H1 (cell line): ENCODE data around the gene NFKBIL1. TPM values are rescaled to one million over a fixed set of nuclear protein-coding genes. Genes with fewer than 3 reads are reported as not detected.

Experiments used
- CTCF ChIA-PET: fragments of 300-600 bp; sonication (Branson Sonifier 250); formaldehyde crosslinking; loops from one replicate; lab custom pipeline; 2021; ENCODE audit not compliant: partially characterized antibody; lab: Charles Lee
- POLR2A ChIA-PET: fragments of 300-600 bp; sonication (Branson Sonifier 250); formaldehyde crosslinking; loops from one replicate; lab custom pipeline; 2021; ENCODE audit warnings: inconsistent platforms; ENCODE audit not compliant: partially characterized antibody; lab: Charles Lee
- DNase-seq, 2 experiments: peaks; one replicate each; pipeline versions ENCODE4 v3.0.0 to v3.0.0-alpha.2; 2010 to 2022; ENCODE audit warnings: low spot score in 2 of 2, low read depth in 1 of 2, mixed read lengths in 1 of 2
- FAIRE-seq: peaks from 2 replicates; lab custom pipeline; 2011; peaks lifted over from hg19 to GRCh38; lab: Jason Lieb, UNC
- H2AFZ ChIP-seq: 2 replicates; pipeline ENCODE4 v1.8.1; 2012; ENCODE audit warnings: low read length, inconsistent platforms
- H2AK5ac ChIP-seq: 2 replicates; pipeline ENCODE4 v1.6.1; 2013; ENCODE audit warnings: low read depth, low read length
- H2BK120ac ChIP-seq: replicated peaks from 2 replicates; pipeline ENCODE3; 2013; ENCODE audit warnings: low read depth, low read length, inconsistent platforms
- H2BK12ac ChIP-seq: 2 replicates; pipeline ENCODE4 v1.6.1; 2013; ENCODE audit warnings: low read depth, low read length
- H2BK15ac ChIP-seq: 2 replicates; pipeline ENCODE4 v1.6.1; 2013; ENCODE audit warnings: low read length
- H2BK20ac ChIP-seq: 2 replicates; pipeline ENCODE4 v1.6.1; 2013; ENCODE audit warnings: low read length
- H2BK5ac ChIP-seq: 2 replicates; pipeline ENCODE4 v1.6.1; 2013; ENCODE audit warnings: low read depth, low read length
- H3K14ac ChIP-seq: 2 replicates; pipeline ENCODE4 v1.6.1; 2013; ENCODE audit warnings: inconsistent platforms; ENCODE audit not compliant: insufficient read length
- H3K18ac ChIP-seq: 2 replicates; pipeline ENCODE4 v1.6.1; 2013; ENCODE audit warnings: low read length; ENCODE audit errors: extremely low read depth
- H3K23ac ChIP-seq: 2 replicates; pipeline ENCODE4 v1.6.1; 2013; ENCODE audit warnings: inconsistent platforms; ENCODE audit not compliant: insufficient read length
- H3K23me2 ChIP-seq: 2 replicates; pipeline ENCODE4 v1.6.1; 2013; ENCODE audit warnings: low read depth, low read length
- H3K27ac ChIP-seq: 2 replicates; pipeline ENCODE4 v1.6.1; 2011; ENCODE audit warnings: low read depth, low read length, inconsistent platforms
- H3K27me3 ChIP-seq, 4 experiments: replicated peaks in 1 of 4; 1 replicate in 1 of 4; 2 replicates in 3 of 4; pipeline versions ENCODE4 v1.6.1 to v1.8.1; 2011 to 2013; ENCODE audit warnings: low read length in 3 of 4, mild to moderate bottlenecking in 3 of 4, inconsistent platforms in 2 of 4, mixed read lengths in 2 of 4, moderate library complexity in 1 of 4; ENCODE audit not compliant: control insufficient read depth in 3 of 4, insufficient read depth in 3 of 4; ENCODE audit errors: extremely low read depth in 1 of 4
- H3K36me3 ChIP-seq, 4 experiments: 2 replicates each; pipeline versions ENCODE4 v1.6.1 to v1.8.1; 2011 to 2013; ENCODE audit warnings: mild to moderate bottlenecking in 4 of 4, low read length in 3 of 4, moderate library complexity in 2 of 4, control low read depth in 1 of 4, inconsistent platforms in 1 of 4; ENCODE audit not compliant: insufficient read depth in 4 of 4, control insufficient read depth in 2 of 4
- H3K4ac ChIP-seq: replicated peaks from 2 replicates; pipeline ENCODE3; 2013; ENCODE audit warnings: low read length, low read depth, mixed read lengths, inconsistent platforms; ENCODE audit not compliant: insufficient read length
- H3K4me1 ChIP-seq, 4 experiments: replicated peaks in 1 of 4; 1 replicate in 1 of 4; 2 replicates in 3 of 4; pipeline versions ENCODE4 v1.6.1 to v1.8.1; 2011 to 2013; ENCODE audit warnings: low read length in 3 of 4, inconsistent platforms in 2 of 4, mixed read lengths in 1 of 4; ENCODE audit not compliant: insufficient read depth in 4 of 4, control insufficient read depth in 3 of 4
- H3K4me2 ChIP-seq, 2 experiments: 2 replicates each; pipeline versions ENCODE4 v1.6.1 to v1.8.1; 2011 to 2013; ENCODE audit warnings: low read depth in 2 of 2, low read length in 2 of 2, control low read depth in 1 of 2, inconsistent platforms in 1 of 2, mild to moderate bottlenecking in 1 of 2; ENCODE audit not compliant: insufficient read depth in 1 of 2
- H3K4me3 ChIP-seq, 4 experiments: fragments of 200-600, 300-600 bp in 1 of 4; sonication (generic), shearing (Covaris generic), sonication (Bioruptor Twin) in 1 of 4; 2 replicates each; pipeline versions ENCODE4 v1.5.1 to v1.8.1; 2011 to 2016; ENCODE audit warnings: low read length in 4 of 4, low read depth in 3 of 4, control low read depth in 2 of 4, inconsistent platforms in 2 of 4, mild to moderate bottlenecking in 2 of 4, mixed read lengths in 1 of 4, moderate library complexity in 1 of 4; ENCODE audit not compliant: insufficient read depth in 2 of 4; ENCODE audit errors: extremely low read depth in 1 of 4
- H3K56ac ChIP-seq: replicated peaks from 2 replicates; pipeline ENCODE3; 2013; ENCODE audit warnings: low read depth, mild to moderate bottlenecking, mixed read lengths, low read length, inconsistent platforms; ENCODE audit not compliant: insufficient read length
- H3K79me1 ChIP-seq: 2 replicates; pipeline ENCODE4 v1.6.1; 2013; ENCODE audit warnings: low read depth, low read length, control low read depth
- H3K79me2 ChIP-seq, 2 experiments: 2 replicates each; pipeline versions ENCODE4 v1.6.1 to v1.8.1; 2012 to 2013; ENCODE audit warnings: low read length in 2 of 2, mild to moderate bottlenecking in 2 of 2, inconsistent platforms in 1 of 2; ENCODE audit not compliant: insufficient read depth in 2 of 2, control insufficient read depth in 1 of 2
- H3K9ac ChIP-seq, 4 experiments: replicated peaks in 1 of 4; 1 replicate in 1 of 4; 2 replicates in 3 of 4; pipeline versions ENCODE4 v1.6.1 to v1.8.1; 2011 to 2013; ENCODE audit warnings: low read depth in 3 of 4, low read length in 3 of 4, control low read depth in 2 of 4, mild to moderate bottlenecking in 2 of 4, moderate library complexity in 2 of 4, inconsistent platforms in 1 of 4; ENCODE audit errors: extremely low read depth in 1 of 4
- H3K9me3 ChIP-seq, 2 experiments: 2 replicates each; pipeline versions ENCODE4 v1.6.1 to v1.8.1; 2012 to 2013; ENCODE audit warnings: mild to moderate bottlenecking in 2 of 2, moderate library complexity in 2 of 2, control low read depth in 1 of 2, inconsistent platforms in 1 of 2, low read depth in 1 of 2, low read length in 1 of 2, mixed read lengths in 1 of 2; ENCODE audit not compliant: insufficient read depth in 2 of 2
- H4K20me1 ChIP-seq, 2 experiments: replicated peaks in 1 of 2; 2 replicates each; pipeline versions ENCODE3 to v1.8.1; 2011 to 2013; ENCODE audit warnings: inconsistent platforms in 2 of 2, low read length in 2 of 2, mild to moderate bottlenecking in 1 of 2; ENCODE audit not compliant: insufficient read depth in 2 of 2, control insufficient read depth in 1 of 2
- H4K5ac ChIP-seq: 2 replicates; pipeline ENCODE4 v1.6.1; 2013; ENCODE audit warnings: low read length, low read depth, mixed read lengths, inconsistent platforms; ENCODE audit not compliant: insufficient read length
- H4K8ac ChIP-seq: 2 replicates; pipeline ENCODE4 v1.8.0; 2013; ENCODE audit warnings: mild to moderate bottlenecking, moderate library complexity, low read length, inconsistent platforms; ENCODE audit not compliant: insufficient read depth; ENCODE audit errors: extremely low read depth
- H4K91ac ChIP-seq: replicated peaks from 2 replicates; pipeline ENCODE3; 2013; ENCODE audit warnings: low read length, mixed read lengths, inconsistent platforms; ENCODE audit not compliant: insufficient read length
- CEBPB ChIP-seq: IDR thresholded peaks from 2 replicates; pipeline ENCODE4 v1.6.1; 2012; ENCODE audit warnings: low read depth, low read length
- SP2 ChIP-seq: IDR thresholded peaks from 2 replicates; pipeline ENCODE4 v1.6.1; 2012; ENCODE audit warnings: mild to moderate bottlenecking, low read length, inconsistent platforms
- SUZ12 ChIP-seq: fragments of 200-600 bp; sonication (generic); IDR thresholded peaks from 2 replicates; pipeline ENCODE4 v1.6.1; 2012; ENCODE audit warnings: mild to moderate bottlenecking, inconsistent platforms, low read length, moderate library complexity, mixed read lengths
- WGBS, 2 experiments: shearing (Covaris generic) in 1 of 2; methylation state at CpG; one replicate each; pipeline versions ENCODE4 v1.1.6 to v1.1.7; 2013 to 2015; ENCODE audit warnings: low lambda C conversion rate in 2 of 2, mixed read lengths in 2 of 2, inconsistent platforms in 1 of 2, low coverage in 1 of 2, missing lambda C conversion rate in 1 of 2; ENCODE audit not compliant: insufficient replicate concordance in 2 of 2, insufficient coverage in 1 of 2, insufficient read length in 1 of 2; ENCODE audit errors: extremely low coverage in 1 of 2, missing lambda C conversion rate in 1 of 2; 5-methylcytosine and 5-hydroxymethylcytosine counted together
- polyA plus RNA-seq, 7 experiments: library from polyadenylated mRNA; depleted of rRNA in 3 of 7; stranded (reverse) in 5 of 7; unstranded in 2 of 7; fragments of >200 nt in 5 of 7; fragments of 200-250 nt in 2 of 7; gene quantifications; 1 replicate in 5 of 7; 2 replicates in 1 of 7; 4 replicates in 1 of 7; pipeline versions ENCODE4 v1.2.1 to v1.2.3, GENCODE V29; 2011 to 2013; ENCODE audit warnings: missing spikeins in 2 of 7, mixed read lengths in 2 of 7
- total RNA-seq: library from RNA; stranded (reverse); fragmentation: NEBNext Ultra II Directional; extraction: Animal tissue kit (Norgen Biotek cat#: 25700); gene quantifications from 2 replicates; pipeline ENCODE4 v1.2.1, GENCODE V29; 2021

The NFKBIL1 gene
- total and polyA plus RNA-seq, 2 of the 8 experiments (the other 6 are each of a cell fraction or from before 2014, with no cell fraction given): 7.5 to 11.2 TPM

GRCh38 chr6:31580438-31580740 is 33.0 kb downstream of the NFKBIL1 start:
- Histone ChIP-seq H3K4me2 (peak overlapping the region; percentile 62 to 84), H2AK5ac (no peak overlapping the region), H3K23ac (no peak overlapping the region), H4K5ac (no peak overlapping the region), H3K79me1 (no peaks in the 10 kb centered on the region), H3K18ac (peak overlapping the region; percentile 93), H3K9me3 (no peaks in the 10 kb centered on the region), H3K4me1 (peaks cover 0 to 6% (median 6%) of the 10 kb centered on the region in 4 experiments; a peak in 6 of 7 replicates), H2BK120ac (no peak overlapping the region), H3K4me3 (peak overlapping the region; percentile 54 to 89 (median 80)), H3K4ac (no peak overlapping the region), H4K20me1 (no peaks in the 10 kb centered on the region), H2BK15ac (peak overlapping the region; percentile 31; the same call in 1 of the 2 replicates), H2AFZ (peak overlapping the region; percentile 94; the same call in 1 of the 2 replicates), H3K23me2 (peaks cover 9% of the 10 kb centered on the region; the same call in 1 of the 2 replicates), H3K14ac (no peak overlapping the region), H4K8ac (peak overlapping the region; percentile 58; the same call in 1 of the 2 replicates), H3K36me3 (no peaks in the 10 kb centered on the region), H3K27ac (no peak overlapping the region), H2BK5ac (peak overlapping the region; percentile 75; the same call in 1 of the 2 replicates), H2BK20ac (no peak overlapping the region), H3K56ac (no peak overlapping the region), H3K27me3 (peaks cover 0 to 8% (median 7%) of the 10 kb centered on the region in 4 experiments; a peak in 5 of 7 replicates), H3K9ac (0 out of 7 replicates have a peak overlapping the region, but pooled peaks of 2 of the 4 experiments have one; percentile 0 to 14), H3K79me2 (no peaks in the 10 kb centered on the region), H4K91ac (peak overlapping the region; percentile 61), H2BK12ac (peak overlapping the region; percentile 60; the same call in 1 of the 2 replicates)
- FAIRE-seq (no peak), DNase-seq (no peak)
- CTCF ChIA-PET: interaction anchor here (0.6 to 19.2 kb wide), 15 partner anchors 11 to 279 kb away, joined by 3 to 640 read pairs (median 6); partner anchors contain the start of genes ATP6V1G2, DDX39B, LST1 and LTB
- 61% methylated on average over 10 of the region's 11 CpGs; no CpG with 5 or more reads in 1 of the 2 experiments for WGBS, 2 experiments
- POLR2A ChIA-PET: interaction anchor here (0.7 to 12.2 kb wide), 15 partner anchors 9 to 138 kb away, joined by 3 to 110 read pairs (median 4); partner anchors contain the start of genes ATP6V1G2, C6orf47 and DDX39B
- TF ChIP-seq SUZ12 (0 out of 2 replicates have a peak, but pooled peaks have one; percentile 20), CEBPB (peak; percentile 72), SP2 (no peak)
